ENCODE measurements around the gene STAB1. TPM values are rescaled to one million over a fixed set of nuclear protein-coding genes. Genes with fewer than 3 reads are reported as not detected.

Gene STAB1
- total RNA-seq, 2 donors from 2014 or later: 46.5 to 62.6 TPM

- no peaks in the 10 kb centered on the region for H3K27me3 ChIP-seq
- peaks cover 49% of the 10 kb centered on the region for H3K36me3 ChIP-seq
- peak overlapping the region; percentile 57 to 82 for H3K4me3 ChIP-seq
- DNase-seq (ENCODE audit: low spot score): no peak
- H3K9me3 ChIP-seq: no peaks in the 10 kb centered on the region
- H3K27ac ChIP-seq: peak overlapping the region; percentile 89 to 99
- TF ChIP-seq, protein P1, sequence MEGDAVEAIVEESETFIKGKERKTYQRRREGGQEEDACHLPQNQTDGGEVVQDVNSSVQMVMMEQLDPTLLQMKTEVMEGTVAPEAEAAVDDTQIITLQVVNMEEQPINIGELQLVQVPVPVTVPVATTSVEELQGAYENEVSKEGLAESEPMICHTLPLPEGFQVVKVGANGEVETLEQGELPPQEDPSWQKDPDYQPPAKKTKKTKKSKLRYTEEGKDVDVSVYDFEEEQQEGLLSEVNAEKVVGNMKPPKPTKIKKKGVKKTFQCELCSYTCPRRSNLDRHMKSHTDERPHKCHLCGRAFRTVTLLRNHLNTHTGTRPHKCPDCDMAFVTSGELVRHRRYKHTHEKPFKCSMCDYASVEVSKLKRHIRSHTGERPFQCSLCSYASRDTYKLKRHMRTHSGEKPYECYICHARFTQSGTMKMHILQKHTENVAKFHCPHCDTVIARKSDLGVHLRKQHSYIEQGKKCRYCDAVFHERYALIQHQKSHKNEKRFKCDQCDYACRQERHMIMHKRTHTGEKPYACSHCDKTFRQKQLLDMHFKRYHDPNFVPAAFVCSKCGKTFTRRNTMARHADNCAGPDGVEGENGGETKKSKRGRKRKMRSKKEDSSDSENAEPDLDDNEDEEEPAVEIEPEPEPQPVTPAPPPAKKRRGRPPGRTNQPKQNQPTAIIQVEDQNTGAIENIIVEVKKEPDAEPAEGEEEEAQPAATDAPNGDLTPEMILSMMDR (IDR thresholded peaks at IDR 0.05): no peak
- H3K4me1 ChIP-seq: peaks cover 0 to 45% of the 10 kb centered on the region in 2 donors
Measured at GRCh38 chr3:52454250-52454937, 40.7 kb upstream of the STAB1 start.

- H3K27ac ChIP-seq: peak overlapping the region; percentile 89 to 99
- peaks cover 49% of the 10 kb centered on the region for H3K36me3 ChIP-seq
- H3K4me3 ChIP-seq: peak overlapping the region; percentile 82 to 97
- no peaks in the 10 kb centered on the region for H3K9me3 ChIP-seq
- no peaks in the 10 kb centered on the region for H3K27me3 ChIP-seq
- no peak for DNase-seq (ENCODE audit: low spot score)
- TF ChIP-seq, protein P1 (IDR thresholded peaks at IDR 0.05): no peak
- peaks cover 0 to 43% of the 10 kb centered on the region in 2 donors for H3K4me1 ChIP-seq
Measured at GRCh38 chr3:52454938-52455282, 40.2 kb upstream of the STAB1 start.

GRCh38 chr3:52455283-52456168 lies 39.6 kb upstream of the STAB1 start, which contains the start of gene NISCH:
Gene NISCH (plus strand): TSS chr3:52455604. CDS start chr3:52455642, 38 bp downstream.
- DNase-seq (ENCODE audit: low spot score): peak; percentile 83
- no peaks in the 10 kb centered on the region for H3K9me3 ChIP-seq
- H3K4me1 ChIP-seq: peaks cover 0 to 37% of the 10 kb centered on the region in 2 donors
- H3K36me3 ChIP-seq: peaks cover 48% of the 10 kb centered on the region
- TF ChIP-seq, protein P1 (IDR thresholded peaks at IDR 0.05): no peak
- H3K27ac ChIP-seq: peak within 1 kb of the TSS; percentile 89 to 99
- no peaks in the 10 kb centered on the region for H3K27me3 ChIP-seq
- peak within 1 kb of the TSS; percentile 82 to 97 for H3K4me3 ChIP-seq

- H3K27ac ChIP-seq: peak overlapping the region; percentile 89 to 99
- no peaks in the 10 kb centered on the region for H3K9me3 ChIP-seq
- H3K4me3 ChIP-seq: peak overlapping the region; percentile 82 to 97
- H3K36me3 ChIP-seq: peaks cover 48% of the 10 kb centered on the region
- no peak for DNase-seq (ENCODE audit: low spot score)
- peaks cover 0 to 29% of the 10 kb centered on the region in 2 donors for H3K4me1 ChIP-seq
- TF ChIP-seq, protein P1 (IDR thresholded peaks at IDR 0.05): no peak
- no peaks in the 10 kb centered on the region for H3K27me3 ChIP-seq
Measured at GRCh38 chr3:52456169-52456799, 38.9 kb upstream of the STAB1 start.

- H3K27me3 ChIP-seq: no peaks in the 10 kb centered on the region
- TF ChIP-seq, protein P1 (IDR thresholded peaks at IDR 0.05): no peak
- H3K4me1 ChIP-seq: peaks cover 0 to 27% of the 10 kb centered on the region in 2 donors
- H3K9me3 ChIP-seq: no peaks in the 10 kb centered on the region
- H3K36me3 ChIP-seq: peaks cover 43% of the 10 kb centered on the region
- H3K27ac ChIP-seq: peak overlapping the region; percentile 89 to 99
- no peak for DNase-seq (ENCODE audit: low spot score)
- H3K4me3 ChIP-seq: peak overlapping the region; percentile 82 to 97
Measured at GRCh38 chr3:52456800-52457183, 38.3 kb upstream of the STAB1 start.

All from right atrium auricular region (tissue), 2 donors.